WI38 (cell line): Measurements from ENCODE around the gene SAV1.

Experiments
- H3K4me3 ChIP-seq: 2 replicates; pipeline ENCODE4 v1.5.1; 2011; ENCODE audit warnings: low read depth, mild to moderate bottlenecking, control low read depth, low read length
- CTCF ChIP-seq: IDR thresholded peaks from 2 replicates; pipeline ENCODE4 v1.5.1; 2012; ENCODE audit warnings: low read depth, mild to moderate bottlenecking, control low read depth, low read length

Gene SAV1

GRCh38 chr14:50616275-50616674, 51.8 kb downstream of the SAV1 start:
- H3K4me3 ChIP-seq: no peak overlapping the region
- no peak for TF ChIP-seq CTCF

GRCh38 chr14:50615552-50615951, 52.6 kb downstream of the SAV1 start:
- H3K4me3 ChIP-seq: no peak overlapping the region
- no peak for TF ChIP-seq CTCF

GRCh38 chr14:50615056-50615455, 53.0 kb downstream of the SAV1 start:
- no peak overlapping the region for H3K4me3 ChIP-seq
- TF ChIP-seq CTCF: no peak

GRCh38 chr14:50612806-50613205, 55.3 kb downstream of the SAV1 start:
- TF ChIP-seq CTCF: no peak
- H3K4me3 ChIP-seq: no peak overlapping the region

DNA sequence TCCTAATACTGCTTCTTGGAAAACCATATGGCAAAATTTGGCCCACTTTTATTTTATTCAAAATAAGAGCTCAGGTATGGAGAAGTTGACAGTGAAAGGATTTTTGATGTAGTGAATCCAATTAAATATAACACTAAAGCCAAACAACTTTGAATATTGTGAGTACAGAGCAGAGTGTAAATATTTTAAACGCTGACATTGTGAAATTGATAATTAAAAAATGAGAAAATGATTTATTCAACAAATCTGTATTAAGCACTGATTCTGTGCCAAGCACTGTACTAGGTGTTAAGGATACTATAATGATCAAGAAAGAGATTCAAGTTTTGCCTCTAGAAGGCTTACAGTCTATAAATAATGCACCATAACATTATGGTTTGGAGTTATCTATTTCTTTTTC, 57.6 kb downstream of the SAV1 start:
- TF ChIP-seq CTCF: no peak
- no peak overlapping the region for H3K4me3 ChIP-seq

- no peak overlapping the region for H3K4me3 ChIP-seq
- no peak for TF ChIP-seq CTCF
Measured at GRCh38 chr14:50608302-50608851, 59.7 kb downstream of the SAV1 start.

DNA sequence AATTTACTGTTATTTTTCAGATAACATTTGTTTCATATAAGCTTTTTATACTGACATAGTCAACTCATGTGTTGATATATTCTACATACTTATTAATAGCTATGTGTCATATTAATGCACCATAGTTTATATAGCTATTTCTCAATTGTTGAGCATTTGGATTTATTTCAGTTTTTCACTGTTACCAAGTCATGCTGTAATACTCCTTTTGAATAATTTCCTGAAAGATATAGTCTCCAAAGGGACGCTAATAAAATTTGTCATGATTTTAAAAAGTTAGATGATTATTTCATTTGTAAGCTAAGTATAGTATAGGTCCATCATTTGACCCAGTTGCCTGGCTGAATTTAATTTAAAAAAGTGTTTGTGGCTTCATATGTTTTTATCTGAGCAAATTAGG, 60.3 kb downstream of the SAV1 start:
- TF ChIP-seq CTCF: no peak
- H3K4me3 ChIP-seq: no peak overlapping the region
